HG02884 (cell line): ENCODE results near the gene NHLRC4.

Experiments
- ATAC-seq: cut with Tn5 transposase; IDR thresholded peaks from one replicate; pipeline ENCODE4 v1.9.1; 2021; ENCODE audit warnings: mild to moderate bottlenecking, moderate library complexity; ENCODE audit not compliant: unreplicated experiment

NHLRC4 gene

GRCh38 chr16:552171-552570 lies 14.6 kb upstream of the NHLRC4 start:
- ATAC-seq = no peak

- no peak for ATAC-seq
These were observed 13.1 kb upstream of the NHLRC4 start for GRCh38 chr16:553601-554296.

GRCh38 chr16:554297-554621 lies 12.5 kb upstream of the NHLRC4 start:
- no peak for ATAC-seq

- ATAC-seq = no peak
These were observed 12.0 kb upstream of the NHLRC4 start for GRCh38 chr16:554640-555365.

GRCh38 chr16:555528-556473 lies 11.0 kb upstream of the NHLRC4 start:
- no peak for ATAC-seq

GRCh38 chr16:556474-557173 lies 10.2 kb upstream of the NHLRC4 start:
- no peak for ATAC-seq

GRCh38 chr16:557463-558297 lies 9.1 kb upstream of the NHLRC4 start:
- no peak for ATAC-seq

GRCh38 chr16:558298-559020 lies 8.3 kb upstream of the NHLRC4 start:
- no peak for ATAC-seq

- no peak for ATAC-seq
These were observed 7.8 kb upstream of the NHLRC4 start for GRCh38 chr16:559021-559380.

- no peak for ATAC-seq
These were observed 7.2 kb upstream of the NHLRC4 start for GRCh38 chr16:559411-560203.

- no peak for ATAC-seq
These were observed 6.6 kb upstream of the NHLRC4 start, which contains the start of gene PRR35 for GRCh38 chr16:560204-560700. Gene PRR35 (plus strand): TSS chr16:560394. CDS start chr16:563295, 2,901 bp downstream.

GRCh38 chr16:560701-561412 lies 5.9 kb upstream of the NHLRC4 start:
- ATAC-seq = no peak

GRCh38 chr16:561413-561794 lies 5.4 kb upstream of the NHLRC4 start:
- no peak for ATAC-seq

- no peak for ATAC-seq
These were observed 4.6 kb upstream of the NHLRC4 start for GRCh38 chr16:561957-562938.

- no peak for ATAC-seq
These were observed 3.6 kb upstream of the NHLRC4 start for GRCh38 chr16:563072-563644.

GRCh38 chr16:564690-565418 lies 2.0 kb upstream of the NHLRC4 start:
- ATAC-seq = no peak
